Measurements from ENCODE around the gene UBXN10.

The UBXN10 gene

DNA sequence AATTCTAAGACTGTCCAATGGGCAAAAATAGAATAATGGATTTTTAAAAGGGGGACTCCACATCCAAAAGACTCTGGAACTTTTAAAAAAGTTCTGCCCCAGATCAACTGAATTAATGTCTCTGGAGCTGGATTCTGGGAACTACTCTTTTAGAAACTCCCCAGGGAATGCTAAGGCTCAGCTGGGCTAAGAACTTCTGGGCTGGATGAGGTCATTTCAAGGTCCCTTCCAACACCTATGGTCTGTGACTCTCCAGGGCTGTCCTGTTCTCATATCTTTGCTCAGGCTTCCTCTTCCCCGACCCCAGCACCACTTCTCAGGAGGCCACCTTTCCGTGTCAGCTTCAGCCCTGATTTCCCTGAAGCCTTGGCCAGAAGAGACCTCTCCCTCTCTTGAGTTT lies 13.9 kb downstream of the UBXN10 start:
- no peak for DNase-seq (ENCODE audit: low read depth in 2 of 2)
- no peak overlapping the region for H3K4me3 ChIP-seq (replicated peaks in 1 of 2; ENCODE audit: low read depth in 2 of 2, low read length in 2 of 2)
- TF ChIP-seq, protein P1, sequence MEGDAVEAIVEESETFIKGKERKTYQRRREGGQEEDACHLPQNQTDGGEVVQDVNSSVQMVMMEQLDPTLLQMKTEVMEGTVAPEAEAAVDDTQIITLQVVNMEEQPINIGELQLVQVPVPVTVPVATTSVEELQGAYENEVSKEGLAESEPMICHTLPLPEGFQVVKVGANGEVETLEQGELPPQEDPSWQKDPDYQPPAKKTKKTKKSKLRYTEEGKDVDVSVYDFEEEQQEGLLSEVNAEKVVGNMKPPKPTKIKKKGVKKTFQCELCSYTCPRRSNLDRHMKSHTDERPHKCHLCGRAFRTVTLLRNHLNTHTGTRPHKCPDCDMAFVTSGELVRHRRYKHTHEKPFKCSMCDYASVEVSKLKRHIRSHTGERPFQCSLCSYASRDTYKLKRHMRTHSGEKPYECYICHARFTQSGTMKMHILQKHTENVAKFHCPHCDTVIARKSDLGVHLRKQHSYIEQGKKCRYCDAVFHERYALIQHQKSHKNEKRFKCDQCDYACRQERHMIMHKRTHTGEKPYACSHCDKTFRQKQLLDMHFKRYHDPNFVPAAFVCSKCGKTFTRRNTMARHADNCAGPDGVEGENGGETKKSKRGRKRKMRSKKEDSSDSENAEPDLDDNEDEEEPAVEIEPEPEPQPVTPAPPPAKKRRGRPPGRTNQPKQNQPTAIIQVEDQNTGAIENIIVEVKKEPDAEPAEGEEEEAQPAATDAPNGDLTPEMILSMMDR (IDR thresholded peaks at IDR 0.05; ENCODE audit: low read depth, low read length) = no peak

DNA sequence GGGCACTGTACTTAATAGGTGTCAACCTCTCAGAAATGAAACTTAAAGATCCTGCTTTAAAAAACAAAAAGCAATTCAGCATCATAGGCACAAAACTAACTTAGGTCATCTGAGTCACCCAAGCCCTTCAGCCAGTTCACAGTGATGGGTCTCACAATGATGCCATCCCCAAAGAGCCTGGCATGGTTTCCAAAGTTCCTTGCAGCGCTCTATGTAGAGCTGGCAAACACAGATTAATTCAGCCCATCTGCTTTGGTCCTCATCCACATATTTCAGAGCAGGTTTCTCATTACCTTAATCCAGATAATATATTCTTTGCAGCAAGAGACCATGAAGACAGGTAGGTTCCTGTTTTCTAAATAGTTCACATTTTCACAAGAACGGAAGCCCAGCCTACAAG lies 15.1 kb downstream of the UBXN10 start:
- DNase-seq (ENCODE audit: low read depth in 2 of 2) = no peak
- TF ChIP-seq, protein P1 (IDR thresholded peaks at IDR 0.05; ENCODE audit: low read depth, low read length) = no peak
- H3K4me3 ChIP-seq (replicated peaks in 1 of 2; ENCODE audit: low read depth in 2 of 2, low read length in 2 of 2) = no peak overlapping the region

DNA sequence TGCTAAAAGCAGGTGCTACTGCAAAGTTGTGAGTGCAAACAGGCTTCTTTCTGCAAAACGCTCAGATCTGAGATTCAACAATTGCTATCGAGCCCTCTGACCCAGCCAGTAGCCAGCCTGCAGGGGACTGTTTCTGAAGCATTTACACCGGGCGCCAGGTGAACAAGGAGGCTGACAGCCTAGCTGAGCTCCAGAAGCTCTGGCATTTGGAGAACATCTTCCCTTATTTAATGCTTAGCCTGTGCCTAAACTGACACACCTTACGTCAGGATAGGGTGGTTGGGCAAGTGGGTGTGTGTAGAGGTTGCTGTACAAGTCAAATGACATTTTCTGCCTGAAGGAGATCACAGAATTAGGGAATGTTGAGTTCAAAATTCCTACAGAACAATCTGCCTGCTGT lies 16.3 kb downstream of the UBXN10 start:
- DNase-seq (ENCODE audit: low read depth in 2 of 2) = no peak
- no peak overlapping the region for H3K4me3 ChIP-seq (replicated peaks in 1 of 2; ENCODE audit: low read depth in 2 of 2, low read length in 2 of 2)
- TF ChIP-seq, protein P1 (IDR thresholded peaks at IDR 0.05; ENCODE audit: low read depth, low read length) = no peak

DNA sequence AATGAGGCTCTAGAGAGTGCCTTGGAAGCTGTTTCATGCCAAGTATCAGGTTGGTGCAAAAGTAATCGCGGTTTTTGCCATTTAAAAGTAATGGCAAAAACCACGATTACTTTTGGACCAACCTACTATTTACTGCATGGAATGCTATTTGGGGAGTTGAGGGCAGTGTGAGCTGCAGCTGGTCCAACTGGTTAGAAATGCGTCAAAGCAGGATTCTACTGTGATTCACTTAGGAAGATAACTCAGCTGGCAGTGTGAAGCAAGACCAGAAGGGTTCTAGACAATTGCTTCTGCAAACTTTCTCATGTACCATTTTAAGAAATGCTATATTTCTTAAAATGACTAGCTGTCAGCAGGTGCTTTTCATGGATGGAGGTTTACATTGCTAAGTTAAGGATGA lies 21.6 kb downstream of the UBXN10 start:
- DNase-seq (ENCODE audit: low read depth in 2 of 2) = no peak
- no peak overlapping the region for H3K4me3 ChIP-seq (replicated peaks in 1 of 2; ENCODE audit: low read depth in 2 of 2, low read length in 2 of 2)
- TF ChIP-seq, protein P1 (IDR thresholded peaks at IDR 0.05; ENCODE audit: low read depth, low read length) = no peak

DNA sequence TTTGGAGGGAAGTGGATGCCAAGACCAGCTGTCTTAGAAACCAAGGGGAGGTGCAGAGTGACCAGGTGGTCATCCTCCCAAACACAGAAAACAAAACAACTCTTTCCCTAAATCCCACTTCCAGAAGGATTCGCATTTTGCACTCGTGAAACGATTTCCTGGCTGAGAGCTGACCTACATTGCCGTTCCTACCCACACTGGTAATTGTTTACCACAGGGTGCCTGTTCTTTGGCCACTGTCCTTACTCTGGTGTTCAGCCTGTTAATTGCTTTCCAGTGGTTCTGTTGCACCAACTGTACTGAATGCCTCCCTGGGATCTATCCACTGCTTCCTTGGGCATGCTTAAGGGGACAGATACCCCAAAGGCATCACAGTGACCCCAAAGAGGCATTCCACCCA lies 23.6 kb downstream of the UBXN10 start:
- DNase-seq (ENCODE audit: low read depth in 2 of 2) = no peak
- TF ChIP-seq, protein P1 (IDR thresholded peaks at IDR 0.05; ENCODE audit: low read depth, low read length) = no peak
- no peak overlapping the region for H3K4me3 ChIP-seq (replicated peaks in 1 of 2; ENCODE audit: low read depth in 2 of 2, low read length in 2 of 2)

DNA sequence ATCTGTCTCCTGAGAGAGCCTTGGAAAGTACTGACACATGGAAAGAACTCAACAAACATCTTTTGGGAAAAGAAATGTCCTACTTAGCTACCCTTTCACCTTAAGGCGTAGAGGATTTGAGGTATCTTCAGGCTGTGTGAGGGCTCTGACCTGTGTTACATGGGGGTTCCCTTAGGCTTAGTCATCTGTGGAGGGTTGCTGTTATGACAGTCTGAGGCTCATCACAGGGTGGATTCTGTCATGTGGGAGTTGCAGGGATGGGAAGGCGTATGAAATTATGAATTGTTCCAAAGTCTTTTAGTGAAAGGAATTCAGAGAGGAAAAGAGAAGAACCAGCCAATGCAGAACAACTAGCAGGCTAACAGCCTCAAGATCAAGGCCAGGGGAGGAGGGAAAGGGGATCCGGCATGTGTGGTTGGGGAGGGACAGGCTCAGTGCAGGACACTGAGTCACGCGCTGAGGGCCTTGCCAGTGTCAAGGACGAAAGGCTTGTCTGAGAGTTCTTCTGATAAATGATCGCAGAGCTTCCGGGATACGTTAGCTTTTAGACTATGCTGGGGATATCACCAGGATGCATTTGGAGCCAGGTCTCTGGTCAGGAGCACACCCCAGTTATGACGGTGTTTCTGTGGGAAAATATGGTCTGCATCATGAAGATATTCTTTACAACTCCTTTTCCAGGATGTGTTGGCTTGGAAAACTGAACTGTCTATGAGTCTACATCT lies 25.0 kb downstream of the UBXN10 start:
- H3K4me3 ChIP-seq (replicated peaks in 1 of 2; ENCODE audit: low read depth in 2 of 2, low read length in 2 of 2) = no peak overlapping the region
- DNase-seq (ENCODE audit: low read depth in 2 of 2) = peak; percentile 5 to 26
- TF ChIP-seq, protein P1 (IDR thresholded peaks at IDR 0.05; ENCODE audit: low read depth, low read length) = no peak

DNA sequence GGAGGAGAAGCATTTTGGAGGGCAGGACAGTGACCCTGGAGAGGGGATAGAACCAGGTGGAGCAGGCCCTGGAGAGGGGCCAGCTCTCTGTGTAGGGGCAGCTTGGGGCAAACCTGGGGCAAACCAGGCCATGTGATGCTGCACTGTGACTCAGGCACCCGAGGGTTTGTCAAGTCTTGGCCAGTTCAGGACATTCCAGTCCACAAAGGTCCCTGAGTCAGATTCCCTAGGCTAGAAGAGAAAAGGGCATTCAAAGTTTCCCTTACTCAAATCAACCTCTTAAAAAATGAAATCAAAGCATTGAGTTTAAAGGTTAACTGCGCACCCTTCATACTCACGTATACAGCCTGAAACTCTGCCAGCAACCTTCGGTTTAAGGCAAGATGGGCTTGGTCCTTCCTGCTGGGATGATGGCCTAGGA lies 25.6 kb downstream of the UBXN10 start:
- TF ChIP-seq, protein P1 (IDR thresholded peaks at IDR 0.05; ENCODE audit: low read depth, low read length) = no peak
- H3K4me3 ChIP-seq (replicated peaks in 1 of 2; ENCODE audit: low read depth in 2 of 2, low read length in 2 of 2) = no peak overlapping the region
- peak; percentile 53 for DNase-seq (ENCODE audit: low read depth in 2 of 2)

All from cardiac fibroblast (primary cell).